ENCODE measurements around the gene ENO4. TPM values are rescaled to one million over a fixed set of nuclear protein-coding genes. Genes with fewer than 3 reads are reported as not detected.

Gene ENO4
- total RNA-seq, 1 experiment from 2014 or later: 0.42 TPM

DNA sequence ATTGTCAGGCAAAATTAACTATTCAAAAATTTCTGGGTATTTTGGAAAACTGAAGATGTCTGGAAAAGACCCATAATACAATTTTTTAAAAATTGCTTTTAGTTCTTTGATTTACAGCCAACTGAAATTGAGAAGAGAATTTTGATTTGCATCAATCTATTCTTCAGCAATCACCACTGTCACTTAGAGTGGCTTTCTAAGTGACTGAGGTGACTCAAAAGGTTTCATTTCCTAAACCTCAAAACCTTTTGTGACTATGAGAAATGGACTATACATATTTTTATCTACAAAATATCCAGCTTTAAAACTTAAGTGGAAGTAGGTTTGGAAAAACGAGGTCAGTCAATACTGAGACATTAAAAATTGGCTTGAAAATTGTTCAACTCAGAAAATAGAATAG, 60.0 kb downstream of the ENO4 start (continued):
- no peak for TF ChIP-seq KAT7 (CRISPR knock-in tag; IDR thresholded peaks at IDR 0.05; ENCODE audit: borderline replicate concordance)

DNA sequence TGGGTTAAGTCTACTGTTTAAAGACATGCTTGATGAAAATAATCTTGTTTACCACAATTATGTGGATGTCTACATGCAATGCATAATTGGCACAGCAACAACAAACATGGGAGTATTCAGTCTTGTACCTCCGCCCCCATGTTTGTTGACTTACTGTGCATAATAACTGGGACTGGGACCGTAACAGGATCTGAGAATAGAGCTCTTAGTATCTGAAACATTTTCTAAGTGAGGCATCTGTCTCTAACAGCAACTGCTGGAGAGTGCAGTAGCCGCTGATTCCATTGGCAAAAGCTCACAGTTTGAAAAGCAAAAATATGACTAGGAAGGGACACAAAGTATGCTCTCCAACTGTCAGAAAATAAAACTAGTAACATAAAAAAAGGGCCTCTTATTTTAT, 61.6 kb downstream of the ENO4 start:
- CTCF ChIA-PET: interaction anchor here (1.4 kb wide), 1 partner anchor 264 kb away, joined by 3 read pairs; no protein-coding TSS in a partner anchor
- no peak for TF ChIP-seq IRF2 (CRISPR knock-in tag; IDR thresholded peaks at IDR 0.05; ENCODE audit: borderline replicate concordance, low read depth)
- TF ChIP-seq, protein P1, sequence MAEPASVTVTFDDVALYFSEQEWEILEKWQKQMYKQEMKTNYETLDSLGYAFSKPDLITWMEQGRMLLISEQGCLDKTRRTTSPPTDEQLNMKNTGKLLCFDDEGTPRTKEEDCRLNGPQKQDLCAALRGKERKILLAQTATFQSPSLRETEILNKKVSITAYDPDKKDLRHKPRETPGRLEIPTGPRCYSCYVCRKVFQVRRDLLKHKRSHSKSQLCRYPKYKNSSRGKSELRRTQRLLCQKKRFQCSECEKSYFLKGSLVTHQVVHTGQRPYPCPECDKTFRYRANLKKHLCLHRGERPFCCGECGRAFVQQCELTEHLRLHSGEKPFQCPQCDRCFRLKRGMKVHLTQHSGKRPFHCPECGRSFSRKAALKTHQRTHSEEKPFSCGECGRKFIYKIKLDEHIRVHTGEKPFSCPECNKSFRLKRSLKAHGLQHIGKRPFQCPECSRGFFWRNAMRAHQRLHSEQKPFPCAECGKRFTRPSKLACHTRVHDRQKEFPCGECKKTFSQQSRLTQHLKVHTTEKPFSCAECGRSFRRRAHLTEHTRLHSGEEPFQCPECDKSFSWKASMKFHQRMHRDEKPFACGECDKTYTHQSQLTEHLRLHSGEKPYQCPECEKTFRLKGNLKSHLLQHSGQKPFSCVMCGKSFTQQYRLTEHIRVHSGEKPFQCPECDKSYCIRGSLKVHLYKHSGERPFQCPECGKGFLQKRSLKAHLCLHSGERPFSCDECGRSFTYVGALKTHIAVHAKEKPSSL (CRISPR knock-in tag; conservative IDR thresholded peaks at IDR 0.05): no peak
- no peak for TF ChIP-seq ZNF219 (CRISPR knock-in tag; IDR thresholded peaks at IDR 0.05; ENCODE audit: borderline replicate concordance)
- TF ChIP-seq ZNF121 (CRISPR knock-in tag; IDR thresholded peaks at IDR 0.05): no peak
- no peak for TF ChIP-seq ZNF423 (CRISPR knock-in tag; IDR thresholded peaks at IDR 0.05)
- TF ChIP-seq JUN (CRISPR knock-in tag; IDR thresholded peaks at IDR 0.05): no peak
- TF ChIP-seq ZNF138 (CRISPR knock-in tag; conservative IDR thresholded peaks at IDR 0.05): no peak
- TF ChIP-seq TCF7 (CRISPR knock-in tag; IDR thresholded peaks at IDR 0.05; ENCODE audit: low read depth): no peak
- TF ChIP-seq, protein P2, sequence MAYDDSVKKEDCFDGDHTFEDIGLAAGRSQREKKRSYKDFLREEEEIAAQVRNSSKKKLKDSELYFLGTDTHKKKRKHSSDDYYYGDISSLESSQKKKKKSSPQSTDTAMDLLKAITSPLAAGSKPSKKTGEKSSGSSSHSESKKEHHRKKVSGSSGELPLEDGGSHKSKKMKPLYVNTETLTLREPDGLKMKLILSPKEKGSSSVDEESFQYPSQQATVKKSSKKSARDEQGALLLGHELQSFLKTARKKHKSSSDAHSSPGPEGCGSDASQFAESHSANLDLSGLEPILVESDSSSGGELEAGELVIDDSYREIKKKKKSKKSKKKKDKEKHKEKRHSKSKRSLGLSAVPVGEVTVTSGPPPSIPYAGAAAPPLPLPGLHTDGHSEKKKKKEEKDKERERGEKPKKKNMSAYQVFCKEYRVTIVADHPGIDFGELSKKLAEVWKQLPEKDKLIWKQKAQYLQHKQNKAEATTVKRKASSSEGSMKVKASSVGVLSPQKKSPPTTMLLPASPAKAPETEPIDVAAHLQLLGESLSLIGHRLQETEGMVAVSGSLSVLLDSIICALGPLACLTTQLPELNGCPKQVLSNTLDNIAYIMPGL (CRISPR knock-in tag; IDR thresholded peaks at IDR 0.05): no peak
- TF ChIP-seq, protein P3, sequence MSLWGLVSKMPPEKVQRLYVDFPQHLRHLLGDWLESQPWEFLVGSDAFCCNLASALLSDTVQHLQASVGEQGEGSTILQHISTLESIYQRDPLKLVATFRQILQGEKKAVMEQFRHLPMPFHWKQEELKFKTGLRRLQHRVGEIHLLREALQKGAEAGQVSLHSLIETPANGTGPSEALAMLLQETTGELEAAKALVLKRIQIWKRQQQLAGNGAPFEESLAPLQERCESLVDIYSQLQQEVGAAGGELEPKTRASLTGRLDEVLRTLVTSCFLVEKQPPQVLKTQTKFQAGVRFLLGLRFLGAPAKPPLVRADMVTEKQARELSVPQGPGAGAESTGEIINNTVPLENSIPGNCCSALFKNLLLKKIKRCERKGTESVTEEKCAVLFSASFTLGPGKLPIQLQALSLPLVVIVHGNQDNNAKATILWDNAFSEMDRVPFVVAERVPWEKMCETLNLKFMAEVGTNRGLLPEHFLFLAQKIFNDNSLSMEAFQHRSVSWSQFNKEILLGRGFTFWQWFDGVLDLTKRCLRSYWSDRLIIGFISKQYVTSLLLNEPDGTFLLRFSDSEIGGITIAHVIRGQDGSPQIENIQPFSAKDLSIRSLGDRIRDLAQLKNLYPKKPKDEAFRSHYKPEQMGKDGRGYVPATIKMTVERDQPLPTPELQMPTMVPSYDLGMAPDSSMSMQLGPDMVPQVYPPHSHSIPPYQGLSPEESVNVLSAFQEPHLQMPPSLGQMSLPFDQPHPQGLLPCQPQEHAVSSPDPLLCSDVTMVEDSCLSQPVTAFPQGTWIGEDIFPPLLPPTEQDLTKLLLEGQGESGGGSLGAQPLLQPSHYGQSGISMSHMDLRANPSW (CRISPR knock-in tag; conservative IDR thresholded peaks at IDR 0.05; ENCODE audit: low read depth): no peak
- TF ChIP-seq, protein P4, sequence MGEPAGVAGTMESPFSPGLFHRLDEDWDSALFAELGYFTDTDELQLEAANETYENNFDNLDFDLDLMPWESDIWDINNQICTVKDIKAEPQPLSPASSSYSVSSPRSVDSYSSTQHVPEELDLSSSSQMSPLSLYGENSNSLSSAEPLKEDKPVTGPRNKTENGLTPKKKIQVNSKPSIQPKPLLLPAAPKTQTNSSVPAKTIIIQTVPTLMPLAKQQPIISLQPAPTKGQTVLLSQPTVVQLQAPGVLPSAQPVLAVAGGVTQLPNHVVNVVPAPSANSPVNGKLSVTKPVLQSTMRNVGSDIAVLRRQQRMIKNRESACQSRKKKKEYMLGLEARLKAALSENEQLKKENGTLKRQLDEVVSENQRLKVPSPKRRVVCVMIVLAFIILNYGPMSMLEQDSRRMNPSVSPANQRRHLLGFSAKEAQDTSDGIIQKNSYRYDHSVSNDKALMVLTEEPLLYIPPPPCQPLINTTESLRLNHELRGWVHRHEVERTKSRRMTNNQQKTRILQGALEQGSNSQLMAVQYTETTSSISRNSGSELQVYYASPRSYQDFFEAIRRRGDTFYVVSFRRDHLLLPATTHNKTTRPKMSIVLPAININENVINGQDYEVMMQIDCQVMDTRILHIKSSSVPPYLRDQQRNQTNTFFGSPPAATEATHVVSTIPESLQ (CRISPR knock-in tag; IDR thresholded peaks at IDR 0.05): no peak
- no peak for TF ChIP-seq ZNF232 (CRISPR knock-in tag; IDR thresholded peaks at IDR 0.05)
- TF ChIP-seq, protein P5, sequence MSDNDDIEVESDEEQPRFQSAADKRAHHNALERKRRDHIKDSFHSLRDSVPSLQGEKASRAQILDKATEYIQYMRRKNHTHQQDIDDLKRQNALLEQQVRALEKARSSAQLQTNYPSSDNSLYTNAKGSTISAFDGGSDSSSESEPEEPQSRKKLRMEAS (CRISPR knock-in tag; IDR thresholded peaks at IDR 0.05): no peak
- TF ChIP-seq, protein P6, sequence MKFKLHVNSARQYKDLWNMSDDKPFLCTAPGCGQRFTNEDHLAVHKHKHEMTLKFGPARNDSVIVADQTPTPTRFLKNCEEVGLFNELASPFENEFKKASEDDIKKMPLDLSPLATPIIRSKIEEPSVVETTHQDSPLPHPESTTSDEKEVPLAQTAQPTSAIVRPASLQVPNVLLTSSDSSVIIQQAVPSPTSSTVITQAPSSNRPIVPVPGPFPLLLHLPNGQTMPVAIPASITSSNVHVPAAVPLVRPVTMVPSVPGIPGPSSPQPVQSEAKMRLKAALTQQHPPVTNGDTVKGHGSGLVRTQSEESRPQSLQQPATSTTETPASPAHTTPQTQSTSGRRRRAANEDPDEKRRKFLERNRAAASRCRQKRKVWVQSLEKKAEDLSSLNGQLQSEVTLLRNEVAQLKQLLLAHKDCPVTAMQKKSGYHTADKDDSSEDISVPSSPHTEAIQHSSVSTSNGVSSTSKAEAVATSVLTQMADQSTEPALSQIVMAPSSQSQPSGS (CRISPR knock-in tag; IDR thresholded peaks at IDR 0.05; ENCODE audit: borderline replicate concordance, low read depth): no peak
- TF ChIP-seq CBFB (CRISPR knock-in tag; IDR thresholded peaks at IDR 0.05; ENCODE audit: low read depth): no peak
- TF ChIP-seq, protein P7, sequence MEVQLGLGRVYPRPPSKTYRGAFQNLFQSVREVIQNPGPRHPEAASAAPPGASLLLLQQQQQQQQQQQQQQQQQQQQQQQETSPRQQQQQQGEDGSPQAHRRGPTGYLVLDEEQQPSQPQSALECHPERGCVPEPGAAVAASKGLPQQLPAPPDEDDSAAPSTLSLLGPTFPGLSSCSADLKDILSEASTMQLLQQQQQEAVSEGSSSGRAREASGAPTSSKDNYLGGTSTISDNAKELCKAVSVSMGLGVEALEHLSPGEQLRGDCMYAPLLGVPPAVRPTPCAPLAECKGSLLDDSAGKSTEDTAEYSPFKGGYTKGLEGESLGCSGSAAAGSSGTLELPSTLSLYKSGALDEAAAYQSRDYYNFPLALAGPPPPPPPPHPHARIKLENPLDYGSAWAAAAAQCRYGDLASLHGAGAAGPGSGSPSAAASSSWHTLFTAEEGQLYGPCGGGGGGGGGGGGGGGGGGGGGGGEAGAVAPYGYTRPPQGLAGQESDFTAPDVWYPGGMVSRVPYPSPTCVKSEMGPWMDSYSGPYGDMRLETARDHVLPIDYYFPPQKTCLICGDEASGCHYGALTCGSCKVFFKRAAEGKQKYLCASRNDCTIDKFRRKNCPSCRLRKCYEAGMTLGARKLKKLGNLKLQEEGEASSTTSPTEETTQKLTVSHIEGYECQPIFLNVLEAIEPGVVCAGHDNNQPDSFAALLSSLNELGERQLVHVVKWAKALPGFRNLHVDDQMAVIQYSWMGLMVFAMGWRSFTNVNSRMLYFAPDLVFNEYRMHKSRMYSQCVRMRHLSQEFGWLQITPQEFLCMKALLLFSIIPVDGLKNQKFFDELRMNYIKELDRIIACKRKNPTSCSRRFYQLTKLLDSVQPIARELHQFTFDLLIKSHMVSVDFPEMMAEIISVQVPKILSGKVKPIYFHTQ (CRISPR knock-in tag; IDR thresholded peaks at IDR 0.05): no peak
- TF ChIP-seq, protein P8, sequence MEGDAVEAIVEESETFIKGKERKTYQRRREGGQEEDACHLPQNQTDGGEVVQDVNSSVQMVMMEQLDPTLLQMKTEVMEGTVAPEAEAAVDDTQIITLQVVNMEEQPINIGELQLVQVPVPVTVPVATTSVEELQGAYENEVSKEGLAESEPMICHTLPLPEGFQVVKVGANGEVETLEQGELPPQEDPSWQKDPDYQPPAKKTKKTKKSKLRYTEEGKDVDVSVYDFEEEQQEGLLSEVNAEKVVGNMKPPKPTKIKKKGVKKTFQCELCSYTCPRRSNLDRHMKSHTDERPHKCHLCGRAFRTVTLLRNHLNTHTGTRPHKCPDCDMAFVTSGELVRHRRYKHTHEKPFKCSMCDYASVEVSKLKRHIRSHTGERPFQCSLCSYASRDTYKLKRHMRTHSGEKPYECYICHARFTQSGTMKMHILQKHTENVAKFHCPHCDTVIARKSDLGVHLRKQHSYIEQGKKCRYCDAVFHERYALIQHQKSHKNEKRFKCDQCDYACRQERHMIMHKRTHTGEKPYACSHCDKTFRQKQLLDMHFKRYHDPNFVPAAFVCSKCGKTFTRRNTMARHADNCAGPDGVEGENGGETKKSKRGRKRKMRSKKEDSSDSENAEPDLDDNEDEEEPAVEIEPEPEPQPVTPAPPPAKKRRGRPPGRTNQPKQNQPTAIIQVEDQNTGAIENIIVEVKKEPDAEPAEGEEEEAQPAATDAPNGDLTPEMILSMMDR (IDR thresholded peaks at IDR 0.05): no peak
- no peak for TF ChIP-seq ATF1 (CRISPR knock-in tag; IDR thresholded peaks at IDR 0.05)
- no peak for TF ChIP-seq NR2C2 (CRISPR knock-in tag; IDR thresholded peaks at IDR 0.05)
- Mint-ChIP-seq H3K27me3 (ENCODE audit: low read depth) (no peaks in the 10 kb centered on the region), H3K36me3 (no peaks in the 10 kb centered on the region), H3K27ac (no peak overlapping the region), H3K9me3 (no peaks in the 10 kb centered on the region), H3K4me1 (no peaks in the 10 kb centered on the region), H3K4me3 (no peak overlapping the region)
- POLR2A ChIA-PET: no interaction called here
- ATAC-seq (no peak), DNase-seq (ENCODE audit: low spot score) (no peak)

All from WTC11 (cell line).